GM19328 (cell line): ENCODE measurements around the gene ZNF491.
"Not testable (repeated sequence)": the region's sequence is repeated elsewhere in the genome, so short reads cannot be mapped to it uniquely, and the experiment has no call there.

Source experiments
- ATAC-seq: cut with Tn5 transposase; IDR thresholded peaks from one replicate; pipeline ENCODE4 v1.9.1; 2021; ENCODE audit warnings: mild to moderate bottlenecking, moderate library complexity; ENCODE audit not compliant: unreplicated experiment

Gene ZNF491

DNA sequence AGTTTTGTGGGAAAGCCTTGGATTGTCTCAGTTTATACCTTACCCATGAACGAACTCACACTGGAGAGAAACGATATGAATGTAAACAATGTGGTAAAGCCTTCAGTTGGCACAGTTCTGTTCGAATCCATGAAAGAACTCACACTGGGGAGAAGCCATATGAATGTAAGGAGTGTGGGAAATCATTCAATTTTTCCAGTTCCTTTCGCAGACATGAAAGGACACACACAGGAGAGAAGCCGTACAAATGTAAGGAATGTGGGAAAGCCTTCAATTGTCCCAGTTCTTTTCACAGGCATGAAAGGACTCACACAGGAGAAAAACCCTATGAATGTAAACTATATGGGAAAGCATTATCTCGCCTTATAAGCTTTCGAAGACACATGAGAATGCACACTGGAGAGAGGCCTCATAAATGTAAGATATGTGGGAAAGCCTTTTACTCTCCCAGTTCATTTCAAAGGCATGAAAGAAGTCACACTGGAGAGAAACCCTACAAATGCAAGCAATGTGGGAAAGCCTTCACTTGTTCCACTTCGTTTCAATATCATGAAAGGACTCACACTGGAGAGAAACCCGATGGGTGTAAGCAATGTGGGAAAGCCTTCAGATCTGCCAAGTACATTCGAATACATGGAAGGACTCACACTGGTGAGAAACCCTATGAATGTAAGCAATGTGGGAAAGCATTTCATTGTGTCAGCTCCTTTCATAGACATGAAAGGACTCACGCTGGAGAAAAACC, 8.2 kb downstream of the ZNF491 start:
- ATAC-seq = no peak

DNA sequence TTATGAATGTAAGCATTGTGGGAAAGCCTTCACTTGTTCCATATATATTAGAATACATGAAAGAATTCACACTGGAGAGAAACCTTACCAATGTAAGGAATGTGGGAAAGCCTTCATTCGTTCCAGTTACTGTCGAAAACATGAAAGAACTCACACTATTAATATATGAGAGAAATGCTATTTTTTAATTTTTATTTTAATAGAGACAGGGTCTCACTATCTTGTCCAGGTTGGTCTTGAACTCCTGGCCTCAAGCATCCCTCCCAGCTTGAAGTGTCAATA, 8.7 kb downstream of the ZNF491 start:
- no peak for ATAC-seq

DNA sequence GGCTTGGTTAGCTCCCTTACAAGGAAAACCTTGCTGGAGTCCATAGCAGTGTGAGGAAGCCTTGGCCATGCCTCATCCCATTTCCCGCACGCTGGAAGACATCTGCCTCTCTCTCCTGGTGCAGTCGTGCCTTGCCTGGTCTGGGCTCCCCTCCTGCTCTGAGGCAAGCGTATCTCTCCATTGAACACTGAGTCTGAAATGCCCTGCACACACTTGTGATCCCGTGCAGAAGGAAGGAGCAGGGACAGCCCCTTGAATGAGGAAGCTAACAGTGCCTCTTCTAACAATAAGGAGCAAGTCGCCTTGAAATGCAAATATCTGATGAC, 15.3 kb downstream of the ZNF491 start:
- peak; percentile 25 for ATAC-seq

DNA sequence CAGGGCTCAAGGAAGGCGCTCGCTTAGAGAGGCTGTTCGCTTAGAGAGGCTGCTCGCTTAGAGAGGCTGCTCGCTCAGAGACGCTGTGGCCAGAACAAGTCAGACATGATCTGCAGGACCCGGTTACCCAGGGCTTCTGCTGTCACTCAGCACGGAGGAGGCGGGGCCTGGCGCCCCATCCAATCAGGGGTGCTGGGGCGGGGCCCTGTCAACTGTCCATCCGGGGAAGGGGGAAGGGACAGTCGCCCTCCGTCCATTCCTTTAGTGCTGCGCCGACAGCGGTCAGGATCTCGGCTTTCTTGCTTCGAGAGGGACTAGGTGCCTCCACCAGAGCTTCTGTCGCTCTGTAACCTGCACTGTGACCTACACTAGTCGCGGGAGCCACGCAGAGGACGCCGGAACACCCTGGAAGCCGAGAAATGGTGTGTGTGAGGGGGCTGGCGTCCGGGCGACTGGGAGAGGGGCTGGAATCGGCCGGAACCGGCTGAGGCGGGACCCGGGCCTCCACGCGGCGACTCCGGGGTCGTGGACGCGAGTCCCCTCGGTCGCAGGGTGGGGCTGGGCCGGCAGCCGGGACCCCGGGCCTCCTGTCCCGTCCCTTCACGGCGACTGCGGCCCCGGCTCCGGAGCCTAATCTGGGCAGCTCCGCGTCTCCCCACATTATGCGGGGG, 15.8 kb downstream of the ZNF491 start, which contains the start of gene ZNF440:
Gene ZNF440 (plus strand): TSS at position 245 of the 671 bp plus-strand sequence. CDS start 175 bp downstream, at position 420.
- ATAC-seq = peak; percentile 98

DNA sequence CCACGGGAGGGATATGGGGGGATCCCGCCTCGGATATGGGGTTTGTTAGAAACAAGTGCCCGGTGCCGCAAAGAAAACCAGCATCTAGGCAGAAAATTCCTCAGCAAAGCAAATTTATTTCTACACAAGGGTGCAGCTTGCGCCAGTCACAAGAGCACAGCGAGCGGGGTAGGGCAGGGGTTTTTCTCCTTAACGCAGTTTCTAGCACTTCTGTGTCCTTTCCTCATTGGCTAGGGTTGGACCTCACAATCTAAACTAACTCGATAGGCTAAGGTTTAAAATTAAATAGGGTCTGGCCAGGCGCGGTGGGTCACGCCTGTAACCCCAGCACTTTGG, 16.3 kb downstream of the ZNF491 start:
- ATAC-seq = no peak

DNA sequence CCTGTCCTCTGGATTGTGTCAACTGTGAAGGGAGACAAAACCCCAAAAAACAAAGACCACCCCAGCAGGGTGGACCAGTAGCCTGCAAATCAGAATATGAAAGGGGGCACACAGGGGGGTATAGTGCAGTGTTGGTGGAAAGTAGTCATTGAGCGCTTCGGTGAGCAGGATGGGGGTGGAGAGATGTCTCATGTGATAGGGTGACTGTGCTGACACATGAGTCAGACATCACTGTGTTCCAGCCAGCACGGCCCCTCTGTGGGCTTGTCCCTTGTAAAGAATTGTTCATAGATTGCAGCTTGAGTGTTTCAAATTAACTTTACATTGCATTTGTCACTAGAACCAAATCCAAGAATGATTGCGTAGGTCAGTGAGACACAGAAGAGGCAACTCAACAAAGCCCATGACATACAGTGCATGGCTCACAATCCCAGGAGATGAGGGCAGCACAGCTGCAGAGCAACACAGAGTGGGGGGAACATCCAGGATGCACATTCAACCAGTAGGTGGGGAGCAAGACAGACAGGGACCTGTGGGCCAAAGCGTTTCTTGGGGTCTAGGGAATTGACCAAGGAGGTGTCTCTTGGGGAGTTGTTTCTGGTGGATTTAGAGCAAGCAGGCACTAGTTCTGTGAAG, 23.3 kb downstream of the ZNF491 start:
- ATAC-seq = no peak

DNA sequence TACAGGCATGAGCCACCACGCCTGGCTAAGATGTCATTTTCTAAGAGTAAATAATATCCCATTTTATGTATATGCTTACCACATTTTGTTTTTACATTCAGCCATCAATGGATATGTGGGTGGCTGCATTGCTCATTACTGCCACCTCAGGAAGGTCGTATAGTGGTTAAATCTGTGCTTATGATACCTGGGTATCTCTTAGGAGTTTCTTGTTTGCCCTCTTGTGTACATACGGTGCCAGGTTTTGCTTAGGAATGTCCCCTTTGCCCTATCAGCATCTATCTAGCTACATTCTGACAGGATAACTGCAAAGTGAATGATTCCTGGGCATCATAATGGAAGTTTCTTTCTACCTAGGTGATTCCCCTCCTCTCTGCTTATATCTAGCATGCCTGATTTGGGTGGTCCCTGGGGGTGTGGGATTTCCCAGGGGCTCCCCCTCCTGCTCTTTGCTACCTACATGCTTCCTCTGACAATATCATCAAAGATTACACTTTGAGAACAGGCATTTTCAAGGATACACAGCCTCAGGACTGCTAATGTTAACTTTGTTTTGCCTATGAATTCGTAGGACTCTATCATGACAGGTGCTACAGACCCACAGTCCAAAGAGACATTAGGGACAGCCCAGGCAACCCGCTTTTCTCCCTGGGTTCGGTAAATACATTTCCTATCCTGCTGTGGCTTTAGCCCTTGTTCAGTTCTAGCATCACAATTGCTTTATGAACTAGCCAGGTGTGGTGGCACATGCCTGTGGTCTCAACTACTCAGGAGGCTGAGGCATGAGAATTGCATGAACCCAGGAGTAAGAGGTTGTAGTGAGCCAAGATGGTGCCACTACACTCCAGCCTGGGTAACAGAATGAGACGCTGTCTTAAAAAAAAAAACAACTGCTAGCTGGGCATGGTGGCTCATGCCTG, 30.9 kb downstream of the ZNF491 start:
- not testable (repeated sequence) for ATAC-seq

DNA sequence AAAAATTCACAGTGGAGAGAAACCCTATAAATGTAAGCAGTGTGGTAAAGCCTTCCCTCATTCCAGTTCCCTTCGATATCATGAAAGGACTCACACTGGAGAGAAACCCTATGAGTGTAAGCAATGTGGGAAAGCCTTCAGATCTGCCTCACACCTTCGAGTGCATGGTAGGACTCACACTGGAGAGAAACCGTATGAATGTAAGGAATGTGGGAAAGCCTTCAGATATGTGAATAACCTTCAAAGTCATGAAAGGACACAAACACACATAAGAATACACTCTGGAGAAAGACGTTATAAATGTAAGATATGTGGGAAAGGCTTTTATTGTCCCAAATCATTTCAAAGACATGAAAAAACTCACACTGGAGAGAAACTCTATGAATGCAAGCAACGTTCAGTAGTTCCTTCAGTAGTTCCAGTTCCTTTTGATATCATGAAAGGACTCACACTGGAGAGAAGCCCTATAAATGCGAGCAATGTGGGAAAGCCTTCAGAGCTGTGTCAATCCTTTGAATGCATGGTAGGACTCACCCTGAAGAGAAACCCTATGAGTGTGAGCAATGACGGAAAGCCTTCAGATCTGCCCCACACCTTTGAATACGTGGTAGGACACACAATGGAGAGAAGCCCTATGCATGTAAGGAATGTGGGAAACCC, 34.1 kb downstream of the ZNF491 start:
- no peak for ATAC-seq

DNA sequence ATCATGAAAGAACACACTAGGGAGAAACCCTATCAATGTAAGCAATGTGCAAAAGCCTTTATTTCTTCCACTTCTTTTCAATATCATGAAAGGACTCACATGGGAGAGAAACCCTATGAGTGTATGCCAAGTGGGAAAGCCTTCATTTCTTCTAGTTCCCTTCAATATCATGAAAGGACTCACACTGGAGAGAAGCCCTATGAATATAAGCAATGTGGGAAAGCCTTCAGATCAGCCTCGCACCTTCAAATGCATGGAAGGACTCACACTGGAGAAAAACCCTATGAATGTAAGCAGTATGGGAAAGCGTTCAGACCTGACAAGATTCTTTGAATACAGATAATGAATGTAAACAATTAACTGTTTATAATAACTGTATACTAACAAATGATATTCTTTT, 35.2 kb downstream of the ZNF491 start:
- no peak for ATAC-seq

DNA sequence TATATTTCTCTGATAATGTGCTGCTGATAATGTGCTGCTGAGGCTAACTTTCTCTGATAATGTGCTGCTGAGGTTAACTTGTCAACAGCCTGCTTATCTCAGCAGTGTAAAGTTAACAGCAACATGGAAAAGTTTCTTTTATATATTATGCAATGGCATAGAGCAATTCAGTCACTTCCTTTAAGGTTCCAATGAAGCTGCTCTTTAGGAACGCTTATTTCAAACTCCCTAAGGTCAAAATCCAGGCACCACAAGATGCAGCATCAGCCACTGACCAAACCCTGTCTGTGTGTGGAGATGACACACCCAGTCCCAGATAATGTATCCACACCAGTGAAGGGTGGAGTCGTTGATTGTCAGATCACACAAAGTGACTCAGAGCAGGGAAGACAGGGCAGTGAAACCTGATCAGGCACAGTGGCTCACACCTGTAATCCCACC, 37.3 kb downstream of the ZNF491 start:
- not testable (repeated sequence) for ATAC-seq

DNA sequence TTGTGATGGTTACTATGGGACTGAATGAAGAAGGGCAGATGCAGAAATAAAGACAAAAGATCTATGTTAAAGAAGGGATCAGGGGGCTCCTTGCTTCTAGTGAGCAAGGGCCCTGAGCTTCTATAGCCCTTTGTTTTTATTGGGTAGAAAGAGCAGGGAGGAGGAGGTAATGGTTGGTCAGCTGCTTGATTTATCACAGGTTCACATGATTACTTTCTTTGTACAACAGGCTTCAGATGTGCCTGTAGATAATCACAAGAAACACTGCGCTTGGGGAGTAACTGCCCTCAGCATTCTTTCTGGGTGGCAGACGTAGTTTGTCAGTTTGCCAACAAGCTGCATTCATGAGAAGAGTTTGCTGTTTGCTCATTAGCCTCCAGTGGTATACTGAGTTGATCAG, 45.4 kb downstream of the ZNF491 start:
- ATAC-seq = no peak

DNA sequence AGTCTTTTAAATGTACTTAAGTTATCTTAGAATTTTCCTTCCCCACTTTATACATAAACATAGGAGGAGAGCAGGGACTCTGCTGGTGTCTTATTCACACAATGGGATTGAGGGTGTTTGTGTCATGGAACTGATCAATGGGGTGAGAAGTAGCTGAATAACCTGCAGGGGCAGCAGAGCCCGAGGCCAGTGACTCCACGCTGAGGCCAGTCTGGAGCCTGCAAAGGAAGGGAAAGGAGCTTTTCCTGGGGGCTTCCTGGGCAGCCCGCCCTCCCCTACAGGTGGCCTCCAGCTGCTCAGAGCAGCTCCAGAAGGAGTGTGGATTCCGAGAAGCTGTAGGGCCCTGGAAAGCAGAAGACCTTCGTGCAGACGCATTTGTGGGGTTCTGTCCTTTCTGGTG, 49.3 kb downstream of the ZNF491 start:
- ATAC-seq = not testable (repeated sequence)

DNA sequence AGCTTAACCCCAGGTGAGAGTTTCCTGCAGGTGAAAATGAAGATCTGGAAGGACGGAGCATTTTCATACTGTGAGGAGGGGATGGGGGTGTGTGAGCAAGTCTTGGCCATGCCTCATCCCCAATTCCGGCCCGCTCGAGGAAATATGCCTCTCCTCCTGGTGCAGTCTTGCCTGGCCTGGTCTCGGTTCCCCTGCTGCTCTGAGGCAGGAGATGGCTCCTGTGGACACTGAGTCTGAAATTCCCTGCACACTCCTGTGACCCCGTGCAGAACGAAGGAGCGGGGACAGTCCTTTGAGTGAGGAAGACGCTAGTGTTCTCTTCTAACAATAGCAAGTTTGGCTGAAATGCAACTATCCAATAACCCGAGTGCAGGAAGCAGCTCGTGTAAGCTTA, 49.9 kb downstream of the ZNF491 start:
- no peak for ATAC-seq

DNA sequence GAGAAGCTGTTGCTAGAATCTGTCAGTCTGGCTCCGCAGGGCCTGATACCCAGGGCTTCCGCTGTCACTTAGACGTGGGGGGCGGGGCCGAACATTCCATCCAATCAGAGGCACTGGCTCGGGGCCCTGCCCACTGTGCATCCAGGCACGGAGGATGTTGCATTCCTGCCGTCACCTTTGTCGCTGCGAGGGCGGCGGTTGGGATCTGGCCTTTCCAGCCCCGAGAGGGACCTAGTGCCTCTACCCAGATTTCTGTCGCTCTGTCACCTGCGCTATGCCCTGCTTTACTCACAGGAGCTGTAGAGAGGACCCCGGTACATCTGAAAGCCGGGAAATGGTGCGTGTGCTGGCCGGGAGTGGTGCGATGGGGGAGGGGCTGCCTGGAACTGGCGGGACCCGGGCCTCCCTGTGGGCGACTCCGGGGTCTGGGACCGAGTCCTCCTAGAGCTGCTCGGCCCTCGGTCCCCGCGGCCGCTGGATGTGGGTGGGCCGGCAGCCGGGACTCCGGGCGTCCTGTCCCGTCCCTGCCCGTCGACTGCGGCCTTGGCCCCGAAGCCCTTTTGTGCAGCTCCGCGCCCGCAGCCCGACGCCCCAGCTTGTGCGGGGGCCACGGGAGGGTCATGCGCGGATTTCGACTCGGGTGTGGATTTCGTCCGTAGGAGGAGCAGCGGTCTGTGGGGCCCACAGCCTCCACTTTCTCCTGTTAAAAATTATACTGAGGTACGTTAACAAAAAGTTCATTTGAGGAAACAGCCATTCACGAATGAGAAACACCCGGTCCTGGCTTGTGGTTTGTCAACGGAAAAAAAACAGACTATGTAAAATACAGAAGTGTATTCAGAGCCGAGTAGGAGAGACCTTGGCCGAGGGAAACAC, 50.5 kb downstream of the ZNF491 start, which contains the start of gene ZNF439:
Gene ZNF439 (plus strand): TSS at position 133 of the 876 bp plus-strand sequence. CDS start 142 bp downstream, at position 275.
- peak; percentile 67 for ATAC-seq

DNA sequence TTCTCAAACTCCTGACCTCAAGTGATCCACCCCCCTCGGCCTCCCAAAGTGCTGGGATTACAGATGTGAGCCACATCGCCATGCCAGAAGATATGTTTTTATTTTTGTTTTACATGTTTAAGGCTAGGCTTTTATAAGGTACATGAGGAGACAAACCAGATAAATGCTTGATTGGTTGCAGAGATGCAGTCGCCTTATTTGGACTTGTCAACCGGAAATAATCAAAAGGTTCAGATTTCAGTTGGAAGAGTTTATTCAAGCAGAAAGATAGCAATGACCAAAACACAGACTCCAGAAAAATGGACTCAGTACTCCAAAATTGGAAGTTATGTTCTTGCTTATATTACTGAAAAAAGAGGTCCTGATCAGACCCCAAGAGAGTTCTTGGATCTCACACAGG, 52.0 kb downstream of the ZNF491 start:
- ATAC-seq = not testable (repeated sequence)

DNA sequence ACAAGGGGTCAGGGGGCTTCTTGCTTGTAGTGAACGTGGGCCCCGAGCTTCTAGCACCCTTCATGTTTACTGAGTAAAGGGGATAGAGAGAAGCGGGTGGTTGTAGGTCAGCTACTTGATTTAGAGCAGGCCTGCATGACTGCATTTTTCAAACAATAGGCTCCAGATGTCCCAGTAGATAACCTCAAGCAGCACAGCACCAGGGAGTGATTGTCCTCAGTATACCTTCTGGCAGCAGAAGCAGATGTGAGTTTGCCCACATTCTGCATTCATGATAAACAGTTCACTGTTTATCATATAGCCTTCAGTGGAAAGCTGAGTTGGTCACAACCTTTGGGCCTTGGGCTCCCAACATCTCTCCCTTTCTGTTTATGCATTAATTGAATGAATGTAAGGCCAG, 55.0 kb downstream of the ZNF491 start:
- no peak for ATAC-seq

DNA sequence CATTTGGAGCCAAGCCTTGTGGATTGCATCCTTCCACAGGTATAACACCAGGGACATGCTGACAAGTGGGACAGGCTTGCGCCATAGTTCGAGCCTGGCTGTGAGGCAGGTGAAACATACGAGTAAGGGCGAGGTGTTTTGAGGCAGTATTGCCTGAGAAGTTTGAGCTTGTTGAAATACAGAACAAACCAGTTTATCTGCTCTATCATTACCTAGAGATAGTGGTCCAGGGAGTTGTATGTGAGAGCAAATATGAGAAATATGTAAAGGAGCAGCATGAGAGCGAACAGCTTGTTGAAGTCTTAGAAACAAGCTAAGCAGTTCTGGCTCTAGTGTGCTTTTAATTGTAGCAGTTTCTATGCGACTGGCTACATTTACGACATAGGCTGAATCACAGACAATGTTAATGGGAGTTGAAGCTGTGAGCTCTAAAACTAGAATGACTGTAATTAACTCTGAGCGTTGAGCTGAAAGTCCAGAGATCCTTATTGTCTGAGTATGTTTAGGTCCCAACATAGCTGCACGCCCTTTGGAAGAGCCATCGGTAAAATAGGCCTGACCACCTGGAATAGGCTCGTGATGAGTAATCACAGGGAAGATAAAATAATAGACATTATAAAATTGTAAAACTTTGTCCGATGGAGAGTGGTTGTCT, 58.4 kb downstream of the ZNF491 start:
- no peak for ATAC-seq
